ENCODE measurements around the gene SYF2. TPM values are rescaled to one million over a fixed set of nuclear protein-coding genes. Genes with fewer than 3 reads are reported as not detected.

The SYF2 gene
- total RNA-seq, 2 experiments from 2014 or later: 29.9 to 36.5 TPM

- Histone ChIP-seq H3K79me2 (ENCODE audit: insufficient read depth, low read depth, low read length) (no peaks in the 10 kb centered on the region), H3K4me1 (ENCODE audit: insufficient read depth, low read length, poor library complexity, severe bottlenecking) (no peaks in the 10 kb centered on the region), H2AFZ (ENCODE audit: low read length) (no peak overlapping the region), H3K27ac (ENCODE audit: low read depth, low read length, poor library complexity, severe bottlenecking) (no peak overlapping the region), H3K4me3 (ENCODE audit: low read depth, low read length, poor library complexity, severe bottlenecking) (no peak overlapping the region), H3K9me3 (ENCODE audit: low read length) (no peaks in the 10 kb centered on the region), H3K36me3 (ENCODE audit: insufficient read depth, low read length) (no peaks in the 10 kb centered on the region), H4K20me1 (ENCODE audit: insufficient read depth, low read length) (no peaks in the 10 kb centered on the region), H3K4me2 (ENCODE audit: low read length) (no peak overlapping the region), H3K9me2 (ENCODE audit: insufficient read depth, low read length) (no peaks in the 10 kb centered on the region)
- ChIA-PET CTCF (ENCODE audit: unreplicated experiment) (no interaction called here), POLR2A (no interaction called here)
- intact Hi-C loops (cut with micrococcal nuclease; ENCODE audit: unreplicated experiment): loop anchor here (5.0 kb wide), 1 partner anchor 362 kb away; no protein-coding TSS in a partner anchor
- BruUV-seq (replicated peaks): no TSS peak
- TF ChIP-seq, protein P1, sequence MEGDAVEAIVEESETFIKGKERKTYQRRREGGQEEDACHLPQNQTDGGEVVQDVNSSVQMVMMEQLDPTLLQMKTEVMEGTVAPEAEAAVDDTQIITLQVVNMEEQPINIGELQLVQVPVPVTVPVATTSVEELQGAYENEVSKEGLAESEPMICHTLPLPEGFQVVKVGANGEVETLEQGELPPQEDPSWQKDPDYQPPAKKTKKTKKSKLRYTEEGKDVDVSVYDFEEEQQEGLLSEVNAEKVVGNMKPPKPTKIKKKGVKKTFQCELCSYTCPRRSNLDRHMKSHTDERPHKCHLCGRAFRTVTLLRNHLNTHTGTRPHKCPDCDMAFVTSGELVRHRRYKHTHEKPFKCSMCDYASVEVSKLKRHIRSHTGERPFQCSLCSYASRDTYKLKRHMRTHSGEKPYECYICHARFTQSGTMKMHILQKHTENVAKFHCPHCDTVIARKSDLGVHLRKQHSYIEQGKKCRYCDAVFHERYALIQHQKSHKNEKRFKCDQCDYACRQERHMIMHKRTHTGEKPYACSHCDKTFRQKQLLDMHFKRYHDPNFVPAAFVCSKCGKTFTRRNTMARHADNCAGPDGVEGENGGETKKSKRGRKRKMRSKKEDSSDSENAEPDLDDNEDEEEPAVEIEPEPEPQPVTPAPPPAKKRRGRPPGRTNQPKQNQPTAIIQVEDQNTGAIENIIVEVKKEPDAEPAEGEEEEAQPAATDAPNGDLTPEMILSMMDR (conservative IDR thresholded peaks at IDR 0.05; ENCODE audit: low read length): no peak
- TF ChIP-seq EZH2phosphoT487 (IDR thresholded peaks at IDR 0.05; ENCODE audit: borderline replicate concordance, low read depth, low read length): no peak
- DNase-seq (ENCODE audit: low spot score): no peak
Measured at GRCh38 chr1:25209516-25209915, 22.8 kb downstream of the SYF2 start.

- no peaks in the 10 kb centered on the region for H3K4me1 ChIP-seq (ENCODE audit: insufficient read depth, low read length, poor library complexity, severe bottlenecking)
- H2AFZ ChIP-seq (ENCODE audit: low read length): no peak overlapping the region
- H3K36me3 ChIP-seq (ENCODE audit: insufficient read depth, low read length): no peaks in the 10 kb centered on the region
- H3K4me3 ChIP-seq (ENCODE audit: low read depth, low read length, poor library complexity, severe bottlenecking): no peak overlapping the region
- BruUV-seq (replicated peaks): no TSS peak
- no peak for TF ChIP-seq EZH2phosphoT487 (IDR thresholded peaks at IDR 0.05; ENCODE audit: borderline replicate concordance, low read depth, low read length)
- TF ChIP-seq, protein P1 (conservative IDR thresholded peaks at IDR 0.05; ENCODE audit: low read length): peak; percentile 41; the same call in 1 of the 2 replicates
- no peak overlapping the region for H3K4me2 ChIP-seq (ENCODE audit: low read length)
- intact Hi-C loops (cut with micrococcal nuclease; ENCODE audit: unreplicated experiment): loop anchor here (5.0 kb wide), 1 partner anchor 361 kb away; no protein-coding TSS in a partner anchor
- H4K20me1 ChIP-seq (ENCODE audit: insufficient read depth, low read length): no peaks in the 10 kb centered on the region
- no peak overlapping the region for H3K27ac ChIP-seq (ENCODE audit: low read depth, low read length, poor library complexity, severe bottlenecking)
- ChIA-PET CTCF (ENCODE audit: unreplicated experiment) (no interaction called here), POLR2A (no interaction called here)
- H3K9me2 ChIP-seq (ENCODE audit: insufficient read depth, low read length): no peaks in the 10 kb centered on the region
- no peaks in the 10 kb centered on the region for H3K9me3 ChIP-seq (ENCODE audit: low read length)
- H3K79me2 ChIP-seq (ENCODE audit: insufficient read depth, low read depth, low read length): no peaks in the 10 kb centered on the region
- DNase-seq (ENCODE audit: low spot score): no peak
Measured at GRCh38 chr1:25208561-25209222, 23.6 kb downstream of the SYF2 start.

DNA sequence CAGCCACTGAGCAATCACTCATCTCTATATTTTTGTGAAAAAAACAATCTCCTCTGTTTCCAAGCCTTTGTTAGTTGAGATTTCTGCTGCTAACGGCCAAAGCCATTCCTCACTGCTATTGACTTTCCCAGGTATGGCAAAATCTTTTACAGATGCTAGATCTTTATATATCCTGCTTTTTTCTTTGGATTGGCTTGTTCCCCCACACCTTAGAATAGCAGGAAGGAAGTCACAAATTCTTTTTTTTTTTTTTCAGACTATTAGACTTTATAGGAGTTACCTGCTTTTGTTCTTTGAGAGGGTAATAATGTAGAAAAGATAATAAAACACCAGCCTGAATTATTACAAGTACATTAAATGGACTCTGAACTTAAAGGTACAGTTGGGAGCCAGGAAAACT is 24.2 kb downstream of the SYF2 start:
- Histone ChIP-seq H3K9me3 (ENCODE audit: low read length) (no peaks in the 10 kb centered on the region), H2AFZ (ENCODE audit: low read length) (no peak overlapping the region), H3K4me3 (ENCODE audit: low read depth, low read length, poor library complexity, severe bottlenecking) (no peak overlapping the region), H3K9me2 (ENCODE audit: insufficient read depth, low read length) (no peaks in the 10 kb centered on the region), H3K79me2 (ENCODE audit: insufficient read depth, low read depth, low read length) (no peaks in the 10 kb centered on the region), H4K20me1 (ENCODE audit: insufficient read depth, low read length) (no peaks in the 10 kb centered on the region), H3K4me2 (ENCODE audit: low read length) (no peak overlapping the region), H3K27ac (ENCODE audit: low read depth, low read length, poor library complexity, severe bottlenecking) (no peak overlapping the region), H3K4me1 (ENCODE audit: insufficient read depth, low read length, poor library complexity, severe bottlenecking) (no peaks in the 10 kb centered on the region), H3K36me3 (ENCODE audit: insufficient read depth, low read length) (no peaks in the 10 kb centered on the region)
- CTCF ChIA-PET (ENCODE audit: unreplicated experiment): no interaction called here
- POLR2A ChIA-PET: no interaction called here
- TF ChIP-seq EZH2phosphoT487 (IDR thresholded peaks at IDR 0.05; ENCODE audit: borderline replicate concordance, low read depth, low read length): no peak
- TF ChIP-seq, protein P1 (conservative IDR thresholded peaks at IDR 0.05; ENCODE audit: low read length): no peak
- DNase-seq (ENCODE audit: low spot score): no peak
- BruUV-seq (replicated peaks): no TSS peak
- intact Hi-C loops (cut with micrococcal nuclease; ENCODE audit: unreplicated experiment): loop anchor here (5.0 kb wide), 1 partner anchor 361 kb away; no protein-coding TSS in a partner anchor
